ENCODE results near the gene VPS35.

DNA sequence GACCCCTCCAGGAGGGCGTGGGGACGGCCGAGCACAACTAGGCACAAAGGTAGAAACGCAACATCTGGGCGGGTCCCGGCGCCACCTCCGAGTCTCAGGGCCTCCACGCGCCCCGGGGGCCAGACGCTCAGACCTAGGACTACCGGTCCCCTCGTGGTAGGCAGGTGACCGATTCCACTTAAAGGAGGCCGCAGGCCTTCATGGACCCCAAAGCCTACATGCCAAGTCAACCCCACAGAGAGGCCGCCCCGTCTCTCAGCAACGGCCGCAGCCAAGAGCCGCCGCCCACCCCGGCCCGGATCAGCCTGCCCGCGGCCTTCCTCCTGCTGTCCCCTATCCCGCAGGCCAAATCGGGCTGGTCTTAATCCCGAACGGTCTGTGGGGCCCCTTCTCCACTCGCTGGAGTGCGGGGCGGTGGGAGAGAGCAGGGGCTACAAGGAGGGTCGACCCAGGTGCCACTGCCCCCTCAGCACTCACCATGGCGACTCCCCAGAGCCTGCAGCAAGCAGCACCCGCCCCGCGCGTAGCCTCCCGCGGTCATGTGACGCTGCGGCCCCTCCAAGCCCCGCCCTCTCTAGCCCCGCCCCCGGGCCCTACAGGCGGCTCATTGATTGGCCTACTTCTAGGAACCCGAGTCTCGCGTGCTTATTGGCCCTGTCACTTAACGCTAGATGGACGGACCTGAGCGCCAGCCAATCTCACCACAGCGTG lies at the start of gene VPS35:
- peak; percentile 14 to 51 for TF ChIP-seq POLR2A (IDR thresholded peaks at IDR 0.05)
- TF ChIP-seq, protein P1, sequence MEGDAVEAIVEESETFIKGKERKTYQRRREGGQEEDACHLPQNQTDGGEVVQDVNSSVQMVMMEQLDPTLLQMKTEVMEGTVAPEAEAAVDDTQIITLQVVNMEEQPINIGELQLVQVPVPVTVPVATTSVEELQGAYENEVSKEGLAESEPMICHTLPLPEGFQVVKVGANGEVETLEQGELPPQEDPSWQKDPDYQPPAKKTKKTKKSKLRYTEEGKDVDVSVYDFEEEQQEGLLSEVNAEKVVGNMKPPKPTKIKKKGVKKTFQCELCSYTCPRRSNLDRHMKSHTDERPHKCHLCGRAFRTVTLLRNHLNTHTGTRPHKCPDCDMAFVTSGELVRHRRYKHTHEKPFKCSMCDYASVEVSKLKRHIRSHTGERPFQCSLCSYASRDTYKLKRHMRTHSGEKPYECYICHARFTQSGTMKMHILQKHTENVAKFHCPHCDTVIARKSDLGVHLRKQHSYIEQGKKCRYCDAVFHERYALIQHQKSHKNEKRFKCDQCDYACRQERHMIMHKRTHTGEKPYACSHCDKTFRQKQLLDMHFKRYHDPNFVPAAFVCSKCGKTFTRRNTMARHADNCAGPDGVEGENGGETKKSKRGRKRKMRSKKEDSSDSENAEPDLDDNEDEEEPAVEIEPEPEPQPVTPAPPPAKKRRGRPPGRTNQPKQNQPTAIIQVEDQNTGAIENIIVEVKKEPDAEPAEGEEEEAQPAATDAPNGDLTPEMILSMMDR (IDR thresholded peaks at IDR 0.05): peak in 1 of 2 donors; percentile 11
- TF ChIP-seq POLR2AphosphoS5 (IDR thresholded peaks at IDR 0.05): peak in 1 of 3 donors; percentile 22
- no peak for TF ChIP-seq EP300 (IDR thresholded peaks at IDR 0.05)
